OCI-LY3 (cell line): ENCODE measurements around the gene CNTN1.

Experiments
- H2AFZ ChIP-seq: fragments of 200-600, 300-600 bp; shearing (Covaris generic); 2 replicates; pipeline ENCODE4 v1.6.0; 2014; ENCODE audit warnings: antibody characterized with exemption, low read depth, low read length
- H3K27ac ChIP-seq: fragments of 200-600, 300-600 bp; sonication (generic); 2 replicates; pipeline ENCODE4 v1.5.1; 2014; ENCODE audit warnings: mild to moderate bottlenecking, low read length, moderate library complexity, mixed read lengths
- H3K27me3 ChIP-seq: fragments of 200-600, 300-600 bp; sonication (generic); 2 replicates; pipeline ENCODE4 v1.6.1; 2014; ENCODE audit warnings: low read depth, low read length, mixed read lengths
- H3K36me3 ChIP-seq: fragments of 200-600, 300-600 bp; sonication (generic); replicated peaks from 2 replicates; pipeline ENCODE3; 2014; ENCODE audit warnings: low read depth, low read length, mixed read lengths
- H3K4me1 ChIP-seq: fragments of 300-600, 200-600 bp; sonication (generic); 2 replicates; pipeline ENCODE4 v1.6.1; 2014; ENCODE audit warnings: low read length, mixed read lengths
- H3K4me2 ChIP-seq: fragments of 200-600, 300-600 bp; sonication (generic); 2 replicates; pipeline ENCODE4 v1.6.1; 2014; ENCODE audit warnings: low read length, mixed read lengths
- H3K4me3 ChIP-seq: fragments of 300-600, 200-600 bp; sonication (generic); 2 replicates; pipeline ENCODE4 v1.5.1; 2014; ENCODE audit warnings: antibody characterized with exemption, mild to moderate bottlenecking, low read length, moderate library complexity
- H3K79me2 ChIP-seq: fragments of 300-600, 200-600 bp; shearing (Covaris generic); 2 replicates; pipeline ENCODE4 v1.6.1; 2014; ENCODE audit warnings: mild to moderate bottlenecking, low read length, mixed read lengths
- H3K9ac ChIP-seq: fragments of 300-600, 200-600 bp; shearing (Covaris generic); 2 replicates; pipeline ENCODE4 v1.6.0; 2014; ENCODE audit warnings: mild to moderate bottlenecking, low read length, moderate library complexity
- H3K9me3 ChIP-seq: fragments of 200-600, 300-600 bp; shearing (Covaris generic); 2 replicates; pipeline ENCODE4 v1.6.1; 2014; ENCODE audit warnings: low read length, mixed read lengths; ENCODE audit not compliant: insufficient read depth
- H4K20me1 ChIP-seq: fragments of 200-600, 300-600 bp; sonication (generic); 2 replicates; pipeline ENCODE4 v1.6.1; 2016; ENCODE audit warnings: low read length, mixed read lengths; ENCODE audit not compliant: insufficient read depth
- EZH2phosphoT487 ChIP-seq: fragments of 200-600 bp; shearing (Covaris generic); IDR thresholded peaks from 2 replicates; pipeline ENCODE4 v1.6.1; 2018; ENCODE audit warnings: antibody characterized with exemption, mixed run types, low read depth
- TF ChIP-seq, protein P1 (sequence below): fragments of 200-600, 300-600 bp; sonication (generic); IDR thresholded peaks from 2 replicates; pipeline ENCODE4 v1.5.1; 2014; ENCODE audit warnings: antibody characterized with exemption, low read length, low read depth

Gene CNTN1

DNA sequence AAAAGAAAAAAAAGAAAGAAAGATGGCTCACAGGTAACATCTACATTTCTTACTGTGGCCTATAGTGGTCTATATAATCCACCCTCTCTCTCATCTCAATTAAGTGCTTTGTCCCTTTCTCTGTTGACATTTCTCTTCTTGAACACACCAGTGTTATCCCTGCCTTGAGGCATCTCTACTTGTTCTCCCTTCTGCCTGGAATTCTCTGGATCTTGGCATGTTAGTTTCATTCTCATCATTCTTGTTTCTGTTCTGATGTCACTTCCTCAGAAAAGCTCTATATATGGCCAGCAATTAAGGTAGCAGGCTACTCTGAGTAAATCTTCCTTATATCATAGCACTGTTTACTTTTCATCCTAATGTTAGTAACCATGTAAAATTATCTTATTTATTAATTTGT, 340.1 kb downstream of the CNTN1 start:
- H3K27ac ChIP-seq, result no peak overlapping the region
- no peak overlapping the region for H2AFZ ChIP-seq
- no peak overlapping the region for H3K9ac ChIP-seq
- no peaks in the 10 kb centered on the region for H4K20me1 ChIP-seq
- no peaks in the 10 kb centered on the region for H3K79me2 ChIP-seq
- no peaks in the 10 kb centered on the region for H3K4me1 ChIP-seq
- no peak overlapping the region for H3K4me3 ChIP-seq
- no peaks in the 10 kb centered on the region for H3K27me3 ChIP-seq
- TF ChIP-seq, protein P1, sequence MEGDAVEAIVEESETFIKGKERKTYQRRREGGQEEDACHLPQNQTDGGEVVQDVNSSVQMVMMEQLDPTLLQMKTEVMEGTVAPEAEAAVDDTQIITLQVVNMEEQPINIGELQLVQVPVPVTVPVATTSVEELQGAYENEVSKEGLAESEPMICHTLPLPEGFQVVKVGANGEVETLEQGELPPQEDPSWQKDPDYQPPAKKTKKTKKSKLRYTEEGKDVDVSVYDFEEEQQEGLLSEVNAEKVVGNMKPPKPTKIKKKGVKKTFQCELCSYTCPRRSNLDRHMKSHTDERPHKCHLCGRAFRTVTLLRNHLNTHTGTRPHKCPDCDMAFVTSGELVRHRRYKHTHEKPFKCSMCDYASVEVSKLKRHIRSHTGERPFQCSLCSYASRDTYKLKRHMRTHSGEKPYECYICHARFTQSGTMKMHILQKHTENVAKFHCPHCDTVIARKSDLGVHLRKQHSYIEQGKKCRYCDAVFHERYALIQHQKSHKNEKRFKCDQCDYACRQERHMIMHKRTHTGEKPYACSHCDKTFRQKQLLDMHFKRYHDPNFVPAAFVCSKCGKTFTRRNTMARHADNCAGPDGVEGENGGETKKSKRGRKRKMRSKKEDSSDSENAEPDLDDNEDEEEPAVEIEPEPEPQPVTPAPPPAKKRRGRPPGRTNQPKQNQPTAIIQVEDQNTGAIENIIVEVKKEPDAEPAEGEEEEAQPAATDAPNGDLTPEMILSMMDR, result no peak
- no peak for TF ChIP-seq EZH2phosphoT487
- no peak overlapping the region for H3K4me2 ChIP-seq
- no peaks in the 10 kb centered on the region for H3K36me3 ChIP-seq
- H3K9me3 ChIP-seq, result no peaks in the 10 kb centered on the region

DNA sequence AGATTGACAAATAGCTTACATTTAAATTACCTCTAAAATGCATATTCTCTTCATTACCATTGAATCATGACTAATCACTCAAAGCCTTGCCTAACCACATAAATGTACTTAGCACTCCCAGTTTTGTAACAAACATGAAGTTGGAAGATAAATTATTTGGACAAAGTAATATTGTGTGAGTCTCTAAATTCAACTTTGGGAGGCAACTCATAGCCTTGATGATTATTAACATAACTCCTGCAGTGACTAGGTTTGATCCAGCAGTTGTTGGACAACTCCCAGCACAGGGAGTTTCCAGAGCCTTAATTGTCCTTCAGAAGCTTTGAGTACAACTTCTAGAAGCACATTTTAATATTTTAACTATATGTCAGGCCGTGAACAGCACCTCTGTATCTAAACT, 342.4 kb downstream of the CNTN1 start:
- no peak for TF ChIP-seq EZH2phosphoT487
- TF ChIP-seq, protein P1, result no peak
- Histone ChIP-seq H3K27me3 (no peaks in the 10 kb centered on the region), H3K36me3 (no peaks in the 10 kb centered on the region), H3K9ac (no peak overlapping the region), H4K20me1 (no peaks in the 10 kb centered on the region), H3K27ac (no peak overlapping the region), H3K4me3 (no peak overlapping the region), H3K4me1 (no peaks in the 10 kb centered on the region), H3K9me3 (no peaks in the 10 kb centered on the region), H2AFZ (no peak overlapping the region), H3K4me2 (no peak overlapping the region), H3K79me2 (no peaks in the 10 kb centered on the region)

DNA sequence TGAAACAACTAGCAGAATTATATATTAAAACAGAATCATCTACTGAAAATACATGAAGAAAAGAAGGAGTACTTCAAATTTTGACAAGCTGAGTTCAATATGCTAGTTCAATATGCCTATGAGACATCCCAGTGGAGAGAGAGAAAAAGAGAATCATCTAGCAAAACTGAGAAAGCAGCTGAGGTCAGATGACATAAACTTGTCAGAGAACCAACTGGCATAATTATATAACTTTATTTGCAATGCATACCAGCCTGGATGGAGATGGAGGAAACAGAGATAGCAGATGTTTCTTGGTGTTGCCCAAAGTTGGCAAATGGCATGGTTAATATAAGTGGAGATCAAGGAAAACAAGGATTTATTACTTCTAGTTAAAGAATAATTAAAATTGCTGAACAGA, 347.2 kb downstream of the CNTN1 start:
- Histone ChIP-seq H3K4me2 (no peak overlapping the region), H3K27ac (no peak overlapping the region), H3K4me1 (no peaks in the 10 kb centered on the region), H2AFZ (no peak overlapping the region), H3K36me3 (no peaks in the 10 kb centered on the region), H3K9me3 (no peaks in the 10 kb centered on the region), H3K79me2 (no peaks in the 10 kb centered on the region), H3K27me3 (no peaks in the 10 kb centered on the region), H4K20me1 (no peaks in the 10 kb centered on the region), H3K9ac (no peak overlapping the region), H3K4me3 (no peak overlapping the region)
- TF ChIP-seq, protein P1, result no peak
- TF ChIP-seq EZH2phosphoT487, result no peak

DNA sequence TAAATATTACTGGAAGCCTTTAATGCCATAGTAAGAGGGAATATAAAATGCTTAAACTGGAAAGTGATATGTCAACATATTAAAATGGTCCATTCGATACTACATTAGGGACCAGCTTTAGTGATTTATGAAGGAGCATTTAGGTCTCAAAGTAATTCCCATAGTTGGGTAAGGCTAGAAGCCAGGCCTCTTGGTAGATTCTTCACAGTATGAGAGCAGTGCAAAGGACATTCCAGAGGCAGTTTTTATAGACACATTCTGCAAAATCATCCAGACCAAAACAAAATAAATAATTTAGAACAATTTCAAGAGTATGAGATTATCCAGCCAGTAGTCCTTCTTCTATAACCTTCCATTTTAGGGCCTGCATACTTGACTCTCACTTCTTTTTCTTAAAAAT, 353.3 kb downstream of the CNTN1 start:
- TF ChIP-seq, protein P1, result no peak
- no peak for TF ChIP-seq EZH2phosphoT487
- Histone ChIP-seq H3K9me3 (no peaks in the 10 kb centered on the region), H3K36me3 (no peaks in the 10 kb centered on the region), H3K27me3 (no peaks in the 10 kb centered on the region), H3K9ac (no peak overlapping the region), H3K27ac (no peak overlapping the region), H4K20me1 (no peaks in the 10 kb centered on the region), H3K4me3 (no peak overlapping the region), H3K79me2 (no peaks in the 10 kb centered on the region), H3K4me2 (no peak overlapping the region), H2AFZ (no peak overlapping the region), H3K4me1 (no peaks in the 10 kb centered on the region)
